NCI-H748 (cell line): ENCODE measurements around the gene GFY.
A peak's percentile ranks its signal among the peaks of the same experiment; 100 is the strongest.

Experiments
- DNase-seq: peaks from one replicate; lab custom pipeline; 2025; ENCODE audit not compliant: unreplicated experiment; lab: John Stamatoyannopoulos, UW

The GFY gene

DNA sequence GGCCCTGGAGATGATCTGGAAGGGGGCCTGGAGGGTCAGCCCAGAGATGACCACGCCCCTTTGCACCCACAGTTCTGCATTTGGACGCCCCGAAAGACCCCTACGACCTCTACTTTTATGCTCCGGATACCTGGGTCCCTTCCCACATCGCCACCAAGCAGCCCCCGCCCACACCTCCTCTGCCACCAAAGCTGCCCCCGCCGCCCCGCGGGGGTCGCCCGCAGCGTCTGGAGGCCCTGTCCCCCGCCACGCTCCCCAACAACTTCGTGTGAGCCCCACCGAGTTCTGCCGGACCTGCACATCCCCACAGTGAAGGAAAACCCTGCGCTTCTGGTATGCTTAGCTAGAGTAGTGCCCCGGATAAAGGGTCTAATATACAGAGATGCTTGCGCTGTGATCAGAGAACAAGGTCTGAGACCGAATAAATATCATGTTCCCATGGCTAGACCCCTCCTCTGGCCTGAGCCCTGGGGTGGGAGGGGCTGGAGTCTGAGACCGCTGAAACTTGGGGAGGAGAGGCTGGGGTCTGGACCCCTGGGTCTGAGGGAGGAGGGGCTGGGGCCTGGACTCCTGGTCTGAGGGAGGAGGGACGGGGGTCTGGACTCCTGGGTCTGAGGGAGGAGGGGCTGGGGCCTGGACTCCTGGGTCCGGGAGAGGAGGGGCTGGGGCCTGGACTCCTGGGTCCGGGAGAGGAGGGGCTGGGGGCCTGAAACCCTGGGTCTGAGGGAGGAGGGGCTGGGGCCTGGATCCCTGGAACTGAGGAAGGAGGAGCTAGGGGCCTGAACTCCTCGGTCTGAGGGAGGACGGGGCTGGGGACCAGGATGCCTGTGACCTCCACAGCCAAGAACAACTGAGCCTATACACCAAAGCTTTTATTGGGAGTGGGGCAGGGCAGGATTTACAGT lies 3.6 kb downstream of the GFY start:
- no peak for DNase-seq

DNA sequence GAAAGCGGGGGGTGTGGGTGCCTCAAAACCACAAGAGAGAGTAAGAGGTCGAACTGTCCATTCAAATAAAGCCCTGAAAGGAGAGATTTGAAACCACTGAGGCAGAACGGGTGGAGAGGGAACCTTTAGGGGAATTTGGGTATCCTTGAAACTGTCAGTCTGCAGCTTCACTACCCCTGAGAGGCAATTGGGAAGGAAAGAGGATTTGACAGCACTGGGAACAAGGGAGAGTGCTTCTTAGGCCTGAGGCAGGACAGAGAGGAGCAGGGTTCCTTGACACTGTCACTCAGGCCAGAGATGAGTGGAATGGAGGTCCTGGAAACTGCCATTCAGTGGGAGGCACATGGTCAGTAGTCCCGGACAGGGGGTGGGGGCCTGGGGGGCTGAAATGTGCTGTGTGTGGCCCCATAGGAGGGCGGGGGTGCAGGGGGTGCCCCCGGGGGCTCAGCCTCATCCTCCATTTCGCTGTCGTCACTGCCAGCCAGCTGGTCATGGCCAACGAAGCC lies 5.0 kb downstream of the GFY start:
- DNase-seq: no peak

DNA sequence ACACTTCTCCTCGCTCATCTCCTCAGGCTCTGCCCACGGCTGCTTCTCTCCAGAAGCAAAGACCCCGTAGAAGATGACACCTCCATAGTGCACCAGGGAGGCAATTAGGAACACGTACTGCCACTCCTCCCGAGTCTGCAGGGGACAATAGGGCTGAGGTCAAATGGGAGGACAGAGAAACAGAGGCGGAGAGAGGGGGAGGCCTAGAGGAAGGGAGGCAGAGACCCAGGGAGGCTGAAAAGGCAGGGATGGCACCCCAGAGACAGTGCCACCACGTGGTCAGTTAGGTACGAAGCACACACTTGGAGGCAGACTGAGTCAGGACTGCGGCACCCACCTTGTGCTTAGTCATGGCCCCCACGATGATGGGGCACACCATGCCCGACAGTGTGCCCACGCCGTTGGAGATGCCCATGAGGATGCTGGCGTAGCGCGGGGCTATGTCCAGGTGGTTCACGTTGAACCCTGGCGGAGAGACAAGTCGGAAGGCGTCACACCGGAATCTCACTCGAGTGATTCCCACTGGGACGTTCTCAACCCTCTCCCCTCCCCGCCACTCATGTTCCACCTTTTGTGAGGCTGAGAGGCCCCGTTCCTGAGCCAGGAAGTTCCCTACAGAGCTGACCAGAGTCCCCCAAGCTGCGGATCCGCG lies 5.6 kb downstream of the GFY start:
- DNase-seq: peak; percentile 49

DNA sequence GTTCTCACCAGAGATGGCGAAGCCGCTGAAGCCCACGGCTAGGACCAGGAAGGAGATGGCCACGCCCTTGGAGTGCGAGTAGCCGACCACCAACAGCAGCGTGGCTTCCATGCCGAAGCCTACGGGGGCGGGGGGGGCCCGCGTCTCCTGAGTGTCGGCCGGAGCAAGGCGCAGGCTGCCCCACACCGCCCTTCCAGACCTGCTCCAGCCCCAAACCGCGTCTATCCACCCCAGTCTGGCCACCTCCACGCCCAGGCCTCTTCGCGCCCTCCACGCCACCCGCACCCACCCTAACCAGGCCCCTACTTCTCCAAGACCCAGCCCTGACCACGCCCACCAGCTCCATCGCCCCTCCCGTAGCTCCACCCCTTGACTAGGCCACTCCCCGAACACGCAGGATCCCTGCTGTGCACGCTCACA lies 6.2 kb downstream of the GFY start:
- no peak for DNase-seq

DNA sequence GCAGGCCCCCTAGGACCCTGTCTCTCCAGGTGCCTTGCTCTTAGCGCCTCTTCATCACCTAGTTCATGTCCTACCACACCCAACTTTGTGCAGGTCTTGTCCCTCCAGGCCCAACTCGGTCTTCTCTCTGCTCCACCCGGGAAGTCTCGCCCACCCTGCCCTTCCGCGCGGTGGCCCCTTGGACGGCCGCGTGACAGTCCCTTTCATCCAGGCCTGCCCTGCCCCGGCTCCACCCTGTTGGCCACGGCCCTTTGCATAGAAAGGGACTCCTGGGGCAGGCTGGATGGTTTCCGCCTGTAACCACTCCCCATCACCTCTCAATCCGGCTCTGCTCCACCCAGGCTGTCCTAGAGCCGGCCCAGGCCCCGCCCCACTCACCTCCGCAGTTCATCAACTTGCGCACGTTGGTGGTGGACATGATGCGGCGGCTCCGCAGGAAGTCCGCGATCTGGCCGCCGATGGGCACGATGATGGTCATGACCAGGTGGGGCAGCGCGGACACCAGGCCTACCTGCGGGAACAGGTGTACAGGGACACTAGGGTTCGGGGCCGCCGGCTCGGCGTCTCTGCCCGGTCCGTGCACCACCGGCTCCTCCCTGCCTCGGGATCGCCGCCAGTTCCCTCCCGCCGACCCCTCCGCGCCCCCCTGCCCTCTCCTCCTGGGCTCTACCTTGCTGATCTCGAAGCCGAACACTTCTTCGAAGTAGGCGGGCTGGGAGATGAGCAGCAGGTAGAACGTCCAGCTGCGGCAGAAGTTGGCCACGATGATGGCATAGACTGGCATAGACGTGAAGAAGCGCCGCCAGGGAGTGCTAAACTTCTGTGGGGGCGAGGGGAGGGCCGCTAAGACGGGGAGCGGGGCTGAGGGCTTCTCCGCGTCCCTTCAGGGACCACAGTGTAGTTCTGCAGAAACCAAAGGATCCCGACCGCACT lies 7.2 kb downstream of the GFY start:
- no peak for DNase-seq

DNA sequence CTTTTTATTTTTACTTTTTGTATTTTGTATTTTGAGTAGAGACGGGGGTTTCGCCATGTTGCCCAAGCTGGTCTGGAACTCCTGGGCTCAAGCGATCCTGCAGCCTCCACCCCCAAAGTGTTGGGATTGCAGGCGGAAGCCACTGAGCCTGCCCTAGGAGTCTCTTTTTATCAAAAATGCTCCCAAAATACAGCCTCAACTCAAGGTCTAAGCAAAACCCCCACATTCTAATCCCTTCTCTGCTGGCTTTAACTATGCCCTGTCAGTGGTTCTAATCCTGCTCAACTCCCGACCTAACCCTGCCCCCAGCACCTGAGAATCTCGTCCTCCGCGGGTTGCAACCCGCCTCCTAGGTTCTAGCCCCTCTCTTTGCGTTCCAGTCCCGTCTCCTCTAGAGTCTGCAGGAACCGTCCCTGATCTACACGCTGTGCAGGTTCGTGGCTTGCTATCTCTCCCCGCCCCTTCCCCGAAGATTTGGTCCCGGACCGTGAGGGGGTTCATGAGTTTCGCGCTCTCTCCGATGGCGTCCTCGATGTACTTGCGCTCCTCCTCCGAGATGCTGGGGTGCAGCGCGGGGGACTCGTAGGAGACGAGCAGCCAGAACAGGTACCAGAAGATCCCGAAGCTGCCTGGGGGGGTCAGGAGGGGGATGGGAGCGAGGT lies 8.2 kb downstream of the GFY start:
- no peak for DNase-seq

DNA sequence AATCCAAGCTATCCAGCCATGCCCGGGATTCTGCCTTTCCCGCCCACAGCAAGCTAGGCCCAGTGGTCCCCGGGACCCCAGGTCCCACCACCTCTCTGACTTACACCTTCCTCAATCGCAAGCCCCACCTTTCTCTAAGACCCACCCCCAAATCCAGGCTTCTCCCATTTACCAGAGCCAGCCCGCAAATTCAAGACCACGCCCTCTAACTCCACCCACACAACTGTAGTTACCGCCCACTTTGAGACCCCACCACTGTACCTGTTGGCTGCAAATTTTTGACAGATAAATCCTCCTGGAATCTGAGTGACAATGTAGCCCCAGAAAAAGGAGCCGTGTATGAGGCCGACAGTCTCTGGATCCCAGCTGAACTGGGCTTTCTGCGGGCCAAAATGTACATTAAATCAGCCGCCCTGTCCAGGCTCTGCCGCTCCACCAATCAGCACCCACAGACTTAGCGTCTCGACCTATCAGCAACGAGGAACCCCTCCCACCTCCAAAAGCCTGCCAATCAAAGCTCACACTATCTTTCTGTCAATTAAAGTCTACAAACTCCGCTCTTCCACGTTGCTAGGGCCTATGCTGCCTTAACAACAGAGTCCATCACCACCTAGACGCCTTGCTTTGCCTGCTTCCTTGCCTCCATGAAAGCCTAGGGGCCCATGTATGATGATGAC lies 9.9 kb downstream of the GFY start:
- peak; percentile 17 for DNase-seq

DNA sequence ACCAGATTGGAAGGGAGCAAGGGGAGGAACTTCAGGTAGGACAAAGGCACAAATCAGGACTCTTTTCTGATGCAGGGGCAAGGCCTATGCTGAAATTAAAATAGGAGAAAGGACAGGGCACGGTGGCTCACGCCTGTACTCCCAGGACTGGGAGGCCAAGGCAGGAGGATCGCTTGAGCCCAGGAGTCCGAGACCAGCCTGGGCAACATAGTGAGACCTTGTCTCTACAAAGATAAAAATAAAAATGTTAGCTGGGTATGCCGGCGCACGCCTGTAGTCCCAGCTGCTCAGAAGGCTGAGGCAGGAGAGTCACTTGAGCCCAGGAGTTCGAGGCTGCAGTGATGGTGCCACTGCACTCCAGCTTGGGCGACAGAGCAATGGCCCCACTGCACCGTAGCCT lies 10.5 kb downstream of the GFY start:
- DNase-seq: no peak

DNA sequence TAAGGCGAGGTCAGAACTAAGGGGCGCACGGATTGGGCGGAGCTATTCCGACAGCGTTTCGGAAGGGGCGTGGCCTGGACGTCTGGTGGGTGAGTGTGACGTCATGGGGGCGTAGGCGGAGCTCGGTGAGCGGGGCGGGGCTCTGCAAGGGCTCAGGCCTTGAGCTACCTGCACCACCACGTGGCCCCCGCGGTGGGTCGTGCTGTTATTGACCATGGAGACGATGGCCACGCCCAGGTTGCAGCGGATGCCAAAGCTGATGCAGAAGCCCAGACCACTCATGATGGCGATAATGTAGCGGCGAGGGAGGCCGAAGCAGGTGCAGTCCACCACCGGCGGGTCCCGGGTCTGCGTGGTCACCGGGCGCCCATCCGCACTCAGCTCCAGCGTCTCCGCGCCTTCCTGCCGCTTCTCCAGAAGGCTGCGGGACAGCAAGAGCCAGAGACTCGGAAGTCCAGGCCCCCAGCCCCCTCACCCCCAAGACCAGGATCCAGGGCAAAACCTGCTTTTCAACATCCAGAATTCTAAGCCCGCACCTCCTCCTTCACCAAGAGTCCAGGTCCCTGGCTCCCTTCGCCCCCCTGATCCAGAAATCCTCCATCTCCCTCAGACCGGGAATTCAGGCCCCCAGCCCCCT lies 11.3 kb downstream of the GFY start:
- peak; percentile 71 for DNase-seq

DNA sequence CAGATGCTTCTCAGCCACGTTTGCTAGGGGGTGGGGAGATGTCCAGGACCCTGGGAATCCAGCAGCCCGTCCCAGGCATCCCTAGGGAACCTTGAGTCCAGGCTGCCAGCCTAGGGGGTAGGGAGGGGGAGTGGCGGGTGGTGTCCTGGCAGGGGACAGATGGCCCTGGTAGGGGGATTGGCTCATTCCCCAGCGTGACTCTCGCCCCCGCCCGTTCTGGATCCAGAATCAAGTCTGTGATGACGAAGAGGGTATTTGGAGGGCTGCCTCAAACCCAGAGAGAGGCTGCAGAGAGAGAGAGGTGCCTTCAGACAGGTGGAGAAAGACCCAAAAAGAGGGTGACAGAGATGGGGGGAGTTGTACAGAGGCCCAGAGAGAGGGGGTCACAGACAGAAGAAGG lies 12.0 kb downstream of the GFY start:
- DNase-seq: no peak

DNA sequence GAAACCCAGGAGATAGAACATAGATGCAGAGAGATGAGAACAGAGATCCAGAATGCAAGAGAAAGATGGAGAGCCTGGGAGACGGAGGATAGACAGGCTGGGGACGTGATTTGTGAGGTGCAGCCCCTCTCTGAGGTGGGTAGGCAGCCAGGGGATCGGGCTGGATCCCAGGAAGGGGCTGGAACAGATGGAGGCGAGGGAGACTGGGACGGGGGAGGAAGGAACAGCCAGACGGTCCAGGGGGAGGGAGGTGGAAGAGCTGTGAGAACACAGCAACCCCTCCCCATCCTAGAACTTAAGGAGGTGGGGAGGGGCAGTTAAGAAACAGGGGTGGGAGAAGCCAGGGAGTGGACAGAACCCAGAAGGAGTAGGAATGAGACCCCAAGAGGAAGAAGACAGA lies 13.1 kb downstream of the GFY start:
- DNase-seq: no peak

DNA sequence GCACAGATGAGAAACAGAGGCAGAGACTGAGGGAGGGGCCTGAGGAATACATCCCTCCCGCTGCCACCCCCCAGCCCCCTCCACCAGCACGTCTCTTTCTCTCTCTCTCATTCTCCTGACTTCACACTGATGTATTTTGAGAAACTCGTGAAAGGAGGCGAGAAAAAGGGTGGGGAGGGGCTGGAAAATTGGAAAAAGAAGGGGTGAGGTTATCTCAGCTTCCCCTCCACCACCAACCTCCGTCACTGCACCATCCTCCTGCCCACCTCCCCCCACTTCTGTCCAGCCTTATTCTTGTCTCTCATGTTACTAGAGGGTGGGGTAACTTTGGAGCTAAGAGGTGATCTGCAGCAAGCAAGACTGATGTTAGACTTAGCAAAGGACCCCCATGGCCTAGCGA lies 14.6 kb downstream of the GFY start:
- DNase-seq: no peak

DNA sequence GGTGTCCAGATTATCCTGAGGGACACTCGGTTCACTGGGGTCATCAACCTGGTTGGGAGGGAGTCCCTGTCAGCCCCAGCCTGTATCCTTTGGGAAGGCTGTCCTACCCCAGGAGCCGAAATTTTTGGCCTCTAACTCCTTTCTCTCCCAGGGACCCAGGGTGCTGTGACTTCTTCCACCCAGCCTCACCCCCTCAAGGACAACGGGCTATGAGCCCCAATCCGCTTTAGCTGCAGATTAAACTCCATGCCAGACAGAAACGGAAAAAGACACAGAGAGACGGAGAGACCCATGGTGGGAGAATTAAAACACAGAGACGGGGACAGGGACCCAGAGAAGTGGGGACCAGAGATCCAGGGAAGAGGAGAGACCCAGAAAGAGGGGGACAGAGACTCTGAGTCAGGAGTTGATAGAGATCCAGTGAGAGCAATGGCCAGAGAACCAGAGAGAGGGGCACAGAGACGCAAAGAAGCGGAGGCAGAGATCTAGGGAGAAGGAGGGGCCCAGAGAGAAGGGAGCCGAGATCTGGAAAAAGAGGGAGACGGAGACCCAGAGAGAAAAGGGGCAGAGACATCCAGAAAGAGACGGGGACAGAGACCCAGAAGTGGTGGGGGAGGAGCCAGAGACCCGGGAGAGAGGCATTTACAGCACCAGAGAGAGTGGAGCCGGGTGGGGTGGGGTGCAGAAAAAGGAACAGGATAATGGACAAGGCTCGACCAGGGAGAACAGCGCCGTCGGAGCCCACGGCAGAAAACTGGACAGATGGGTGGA lies 15.4 kb downstream of the GFY start:
- no peak for DNase-seq

DNA sequence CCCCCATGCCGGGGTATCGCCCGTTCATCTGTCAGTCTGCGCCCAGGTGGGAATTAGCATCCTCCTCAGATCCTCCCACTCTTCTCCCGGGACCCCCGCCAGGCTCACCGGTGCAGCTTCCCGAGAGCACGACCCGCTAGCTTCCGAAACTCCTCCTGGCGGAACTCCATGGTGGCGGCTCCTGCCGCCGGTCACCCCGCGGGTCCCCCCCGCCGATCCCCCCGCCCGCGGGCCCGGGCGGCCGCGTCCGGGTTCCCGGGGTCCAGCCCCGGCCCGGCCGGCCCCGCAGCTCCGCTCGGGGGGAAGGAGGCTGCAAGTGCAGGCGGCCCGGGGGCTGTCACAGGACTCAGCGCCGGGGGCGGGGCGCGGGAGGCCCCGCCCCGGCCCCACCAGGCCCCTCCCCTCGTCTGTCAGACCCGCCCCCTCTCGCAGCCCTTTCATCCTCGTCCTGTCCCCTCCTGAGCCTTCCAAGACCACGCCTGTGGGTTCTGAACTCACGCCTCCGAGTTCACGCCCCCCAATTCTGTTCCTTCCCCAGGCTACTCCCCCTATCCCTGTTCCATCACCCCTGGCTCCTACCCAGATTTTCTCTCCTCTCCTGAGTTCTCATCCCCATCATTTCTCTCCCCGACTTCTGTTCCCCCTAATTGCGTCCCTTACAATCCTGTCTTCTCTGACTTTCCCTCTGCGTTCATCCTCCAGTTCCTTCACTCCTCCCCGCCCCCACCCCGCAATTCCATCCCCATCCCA lies 16.2 kb downstream of the GFY start, which contains the start of gene SLC17A7:
Gene SLC17A7, minus strand, starts transcription at position 318 of the 750 bp plus-strand sequence. Its CDS starts 148 bp downstream, at position 170.
- DNase-seq: peak; percentile 77

DNA sequence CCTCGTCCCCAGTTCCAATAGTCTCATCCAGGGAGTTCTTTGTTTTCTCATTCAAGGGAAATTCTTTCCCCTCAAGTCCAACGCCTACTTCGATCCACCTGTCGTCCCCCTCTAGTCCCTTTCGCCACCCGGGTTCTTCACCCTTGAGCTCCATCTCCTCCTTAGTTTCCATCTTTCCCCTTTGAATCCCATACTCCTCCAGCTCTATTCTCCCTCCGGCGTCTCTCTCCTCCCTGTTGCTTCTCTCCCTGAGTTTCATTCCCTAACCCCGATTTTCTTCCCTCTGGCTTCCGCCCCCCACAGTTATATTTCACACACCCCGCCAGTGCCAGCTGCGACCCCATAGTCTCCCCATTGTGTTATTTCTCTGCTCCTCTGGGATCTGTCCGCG lies 16.8 kb downstream of the GFY start:
- no peak for DNase-seq

DNA sequence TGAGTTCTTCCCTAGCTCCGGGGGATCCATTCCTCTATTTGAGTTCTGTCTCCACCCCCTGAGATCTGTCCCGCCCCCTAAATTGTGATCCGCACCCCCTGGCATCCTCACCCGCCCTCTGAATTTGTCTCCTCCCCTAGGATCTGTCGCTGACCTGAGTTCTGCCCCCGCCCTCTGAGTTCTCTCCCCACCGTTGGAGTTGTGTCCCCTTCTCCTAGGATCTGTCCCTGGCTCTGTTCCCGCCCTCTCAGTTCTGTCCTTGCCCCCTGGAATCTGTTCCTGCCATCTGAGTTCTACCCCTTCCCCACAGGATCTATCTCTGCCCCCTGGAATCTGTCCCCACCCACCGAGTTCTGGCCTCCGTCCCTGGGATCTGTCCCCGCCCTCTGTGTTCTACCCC lies 17.2 kb downstream of the GFY start:
- no peak for DNase-seq

DNA sequence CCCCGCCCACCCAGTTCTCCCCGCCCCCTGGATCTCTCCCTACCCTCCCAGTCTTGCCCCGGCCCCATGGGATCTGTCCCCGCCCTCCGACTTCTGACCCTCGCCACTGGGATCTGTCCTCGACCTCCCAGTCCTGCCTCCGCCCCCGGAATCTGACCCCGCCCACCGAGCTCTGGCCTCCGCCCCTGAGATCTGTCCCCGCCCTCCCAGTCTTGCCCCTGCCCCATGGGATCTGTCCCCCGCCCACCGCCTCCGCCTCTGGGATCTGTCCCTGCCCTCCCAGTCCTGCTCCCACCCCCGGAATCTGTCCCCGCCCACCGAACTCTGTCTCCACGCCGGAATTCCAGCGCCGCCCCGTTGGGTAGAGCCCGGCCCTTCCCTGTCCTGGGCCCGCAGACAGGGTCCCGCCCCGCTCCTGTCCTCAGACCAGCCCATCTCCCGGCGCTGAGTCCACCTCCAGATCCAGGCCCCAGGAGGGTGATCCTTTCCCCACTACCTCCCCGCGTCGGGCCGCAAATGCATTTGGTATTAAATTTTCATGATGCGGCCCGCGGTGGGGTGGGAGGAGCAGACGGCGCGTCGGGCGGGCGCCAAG lies 17.7 kb downstream of the GFY start:
- peak; percentile 91 for DNase-seq
